Loucy (cell line): ENCODE results near the gene TSPAN33.

Source experiments
- EZH2phosphoT487 ChIP-seq: fragments of 200-600 bp; IDR thresholded peaks from 2 replicates; pipeline ENCODE4 v1.6.1; 2018; ENCODE audit warnings: antibody characterized with exemption, mild to moderate bottlenecking, moderate library complexity, borderline replicate concordance
- TF ChIP-seq, protein P1 (sequence below): fragments of 200-600 bp; sonication (generic); conservative IDR thresholded peaks from 2 replicates; pipeline ENCODE4 v1.5.1; 2014; ENCODE audit warnings: mild to moderate bottlenecking, antibody characterized with exemption, low read length

DNA sequence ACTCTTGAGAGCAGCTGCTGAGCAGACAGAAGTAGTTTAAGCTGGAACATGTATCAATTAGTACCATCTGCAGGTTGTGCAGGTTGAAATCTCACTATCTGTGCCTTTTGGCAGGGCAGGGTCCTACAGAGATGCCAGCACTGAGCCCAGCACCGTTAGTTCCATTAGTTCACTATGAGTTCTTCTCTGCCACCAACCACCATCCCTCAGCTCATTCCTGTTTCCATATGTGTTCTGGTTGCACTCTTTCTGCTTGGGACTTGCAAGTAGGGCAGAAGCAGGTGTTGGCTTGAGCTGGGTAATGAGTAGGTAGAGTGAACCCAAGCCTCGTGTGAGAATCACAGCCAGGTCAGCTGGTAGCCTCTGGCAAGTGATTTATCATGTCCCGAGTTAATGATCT lies 46.8 kb downstream of the TSPAN33 start:
- TF ChIP-seq, protein P1, sequence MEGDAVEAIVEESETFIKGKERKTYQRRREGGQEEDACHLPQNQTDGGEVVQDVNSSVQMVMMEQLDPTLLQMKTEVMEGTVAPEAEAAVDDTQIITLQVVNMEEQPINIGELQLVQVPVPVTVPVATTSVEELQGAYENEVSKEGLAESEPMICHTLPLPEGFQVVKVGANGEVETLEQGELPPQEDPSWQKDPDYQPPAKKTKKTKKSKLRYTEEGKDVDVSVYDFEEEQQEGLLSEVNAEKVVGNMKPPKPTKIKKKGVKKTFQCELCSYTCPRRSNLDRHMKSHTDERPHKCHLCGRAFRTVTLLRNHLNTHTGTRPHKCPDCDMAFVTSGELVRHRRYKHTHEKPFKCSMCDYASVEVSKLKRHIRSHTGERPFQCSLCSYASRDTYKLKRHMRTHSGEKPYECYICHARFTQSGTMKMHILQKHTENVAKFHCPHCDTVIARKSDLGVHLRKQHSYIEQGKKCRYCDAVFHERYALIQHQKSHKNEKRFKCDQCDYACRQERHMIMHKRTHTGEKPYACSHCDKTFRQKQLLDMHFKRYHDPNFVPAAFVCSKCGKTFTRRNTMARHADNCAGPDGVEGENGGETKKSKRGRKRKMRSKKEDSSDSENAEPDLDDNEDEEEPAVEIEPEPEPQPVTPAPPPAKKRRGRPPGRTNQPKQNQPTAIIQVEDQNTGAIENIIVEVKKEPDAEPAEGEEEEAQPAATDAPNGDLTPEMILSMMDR = no peak
- TF ChIP-seq EZH2phosphoT487 = no peak
